Measurements from ENCODE around the gene HIC2. TPM values are rescaled to one million over a fixed set of nuclear protein-coding genes. Genes with fewer than 3 reads are reported as not detected.

Gene HIC2
- total and polyA plus RNA-seq, 2 of the 13 experiments (the other 11 are each of a cell fraction or from before 2014, with no cell fraction given) = 5.0 to 13.7 TPM

DNA sequence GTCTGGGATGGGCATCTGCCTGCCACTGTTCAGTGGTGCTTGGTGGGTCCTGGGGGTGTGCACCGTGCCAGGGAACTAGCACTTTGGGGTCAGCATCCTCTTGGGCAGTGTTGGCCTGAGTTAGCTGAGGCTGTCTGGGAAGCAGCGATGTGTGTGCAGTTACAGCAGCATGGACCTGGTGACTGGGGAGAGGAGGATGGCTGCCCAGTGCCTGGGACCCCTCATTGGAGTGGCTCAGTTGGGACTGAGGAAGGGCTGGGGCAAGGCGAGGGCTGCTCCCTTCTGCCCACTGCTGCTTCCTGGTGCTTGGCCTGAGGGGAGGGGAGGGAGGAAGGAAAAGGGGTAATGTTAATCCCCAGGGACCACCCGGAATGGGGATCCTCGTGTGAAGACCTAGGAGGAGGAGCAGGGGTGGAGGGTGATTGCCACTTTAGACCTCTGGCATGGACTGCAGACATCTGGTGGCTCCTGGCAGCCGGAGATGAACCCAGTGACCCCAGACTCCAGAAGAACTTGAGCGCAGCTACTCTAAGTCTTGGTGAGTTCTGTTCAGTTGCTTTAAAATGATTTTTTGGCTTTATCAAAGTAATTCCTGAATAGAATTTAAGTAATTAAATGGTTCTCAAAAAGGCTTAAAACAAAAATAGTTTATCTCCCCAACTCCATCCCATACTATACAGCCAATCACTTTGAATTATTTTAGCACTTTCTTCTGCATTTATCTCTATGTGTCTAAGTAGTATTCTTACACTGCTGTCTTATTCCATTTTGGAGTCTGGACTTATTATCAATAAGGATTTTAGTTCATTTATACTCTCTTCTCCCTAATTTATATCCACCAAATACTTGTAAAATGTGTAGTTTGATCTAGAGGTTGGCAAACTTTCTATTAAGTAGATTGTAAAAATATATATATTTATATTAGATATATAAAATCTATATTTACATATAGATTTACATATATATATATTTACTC, 34.7 kb downstream of the HIC2 start:
- in situ Hi-C loops (cut with HindIII; ENCODE audit: extremely low pct_ligation_motif_present, low pct_unique_long_range_greater_than_20kb) = no loop called here
- no peak overlapping the region for H3K4me2 ChIP-seq (ENCODE audit: low read depth, low read length)
- no peak overlapping the region for H3K27ac ChIP-seq (ENCODE audit: extremely low read length, insufficient read depth, low read length)
- H3K27me3 ChIP-seq (ENCODE audit: control insufficient read depth in 1 of 2, insufficient read depth in 2 of 2, low read length in 2 of 2) = no peaks in the 10 kb centered on the region
- no peak overlapping the region for H3K4me3 ChIP-seq (replicated peaks in 1 of 3; ENCODE audit: insufficient read depth in 1 of 3, low read depth in 2 of 3, low read length in 3 of 3)
- H3K79me2 ChIP-seq (ENCODE audit: insufficient read depth, low read length) = peaks cover 4% of the 10 kb centered on the region
- FAIRE-seq = no peak
- H2AFZ ChIP-seq (ENCODE audit: low read length) = no peak overlapping the region
- no peak for DNase-seq (ENCODE audit: low spot score)
- intact Hi-C loops (cut with micrococcal nuclease; ENCODE audit: unreplicated experiment) = no loop called here
- 91% methylated on average over 7 of the region's 7 CpGs for WGBS (ENCODE audit: low lambda C conversion rate)
- peaks cover 3 to 15% of the 10 kb centered on the region in 2 experiments; a peak in 4 of 5 replicates for H3K36me3 ChIP-seq (replicated peaks in 1 of 2; ENCODE audit: control insufficient read depth in 1 of 2, insufficient read depth in 2 of 2, low read length in 2 of 2)
- H3K4me1 ChIP-seq (ENCODE audit: insufficient read depth, low read length) = peaks cover 10% of the 10 kb centered on the region
- POLR2A ChIA-PET = no interaction called here
- no peak overlapping the region for H3K9ac ChIP-seq (ENCODE audit: insufficient read depth, low read depth, low read length)
- H4K20me1 ChIP-seq (ENCODE audit: insufficient read depth, low read length) = no peaks in the 10 kb centered on the region
- BruUV-seq (replicated peaks) = no TSS peak
- no peaks in the 10 kb centered on the region for H3K9me3 ChIP-seq (ENCODE audit: low read length)
- CTCF ChIA-PET (ENCODE audit: low intra/inter-chr PET ratio, low total read pairs) = no interaction called here
- ATAC-seq = no peak
- TF ChIP-seq KDM5B (CRISPR knock-in tag; IDR thresholded peaks at IDR 0.05; ENCODE audit: borderline replicate concordance) = no peak
- no peak for TF ChIP-seq TBX3 (IDR thresholded peaks at IDR 0.05; ENCODE audit: borderline replicate concordance)
- no peak for TF ChIP-seq ZNF607 (CRISPR knock-in tag; IDR thresholded peaks at IDR 0.05; ENCODE audit: borderline replicate concordance)
- TF ChIP-seq, protein P1, sequence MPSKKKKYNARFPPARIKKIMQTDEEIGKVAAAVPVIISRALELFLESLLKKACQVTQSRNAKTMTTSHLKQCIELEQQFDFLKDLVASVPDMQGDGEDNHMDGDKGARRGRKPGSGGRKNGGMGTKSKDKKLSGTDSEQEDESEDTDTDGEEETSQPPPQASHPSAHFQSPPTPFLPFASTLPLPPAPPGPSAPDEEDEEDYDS (CRISPR knock-in tag; IDR thresholded peaks at IDR 0.05) = no peak
- TF ChIP-seq RORA (CRISPR knock-in tag; IDR thresholded peaks at IDR 0.05) = no peak
- no peak for TF ChIP-seq ZNF20 (CRISPR knock-in tag; IDR thresholded peaks at IDR 0.05)
- no peak for TF ChIP-seq NR2F6 (IDR thresholded peaks at IDR 0.05)
- TF ChIP-seq NR2F6 (CRISPR knock-in tag; IDR thresholded peaks at IDR 0.05) = no peak
- TF ChIP-seq, protein P2, sequence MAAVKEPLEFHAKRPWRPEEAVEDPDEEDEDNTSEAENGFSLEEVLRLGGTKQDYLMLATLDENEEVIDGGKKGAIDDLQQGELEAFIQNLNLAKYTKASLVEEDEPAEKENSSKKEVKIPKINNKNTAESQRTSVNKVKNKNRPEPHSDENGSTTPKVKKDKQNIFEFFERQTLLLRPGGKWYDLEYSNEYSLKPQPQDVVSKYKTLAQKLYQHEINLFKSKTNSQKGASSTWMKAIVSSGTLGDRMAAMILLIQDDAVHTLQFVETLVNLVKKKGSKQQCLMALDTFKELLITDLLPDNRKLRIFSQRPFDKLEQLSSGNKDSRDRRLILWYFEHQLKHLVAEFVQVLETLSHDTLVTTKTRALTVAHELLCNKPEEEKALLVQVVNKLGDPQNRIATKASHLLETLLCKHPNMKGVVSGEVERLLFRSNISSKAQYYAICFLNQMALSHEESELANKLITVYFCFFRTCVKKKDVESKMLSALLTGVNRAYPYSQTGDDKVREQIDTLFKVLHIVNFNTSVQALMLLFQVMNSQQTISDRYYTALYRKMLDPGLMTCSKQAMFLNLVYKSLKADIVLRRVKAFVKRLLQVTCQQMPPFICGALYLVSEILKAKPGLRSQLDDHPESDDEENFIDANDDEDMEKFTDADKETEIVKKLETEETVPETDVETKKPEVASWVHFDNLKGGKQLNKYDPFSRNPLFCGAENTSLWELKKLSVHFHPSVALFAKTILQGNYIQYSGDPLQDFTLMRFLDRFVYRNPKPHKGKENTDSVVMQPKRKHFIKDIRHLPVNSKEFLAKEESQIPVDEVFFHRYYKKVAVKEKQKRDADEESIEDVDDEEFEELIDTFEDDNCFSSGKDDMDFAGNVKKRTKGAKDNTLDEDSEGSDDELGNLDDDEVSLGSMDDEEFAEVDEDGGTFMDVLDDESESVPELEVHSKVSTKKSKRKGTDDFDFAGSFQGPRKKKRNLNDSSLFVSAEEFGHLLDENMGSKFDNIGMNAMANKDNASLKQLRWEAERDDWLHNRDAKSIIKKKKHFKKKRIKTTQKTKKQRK (IDR thresholded peaks at IDR 0.05; ENCODE audit: low read length) = no peak
- no peak for TF ChIP-seq DMAP1 (CRISPR knock-in tag; IDR thresholded peaks at IDR 0.05)
- peak; percentile 40; the same call in 1 of the 2 replicates for TF ChIP-seq POLR2AphosphoS5 (IDR thresholded peaks at IDR 0.05; ENCODE audit: low read depth, low read length)
- no peak for TF ChIP-seq MIER3 (CRISPR knock-in tag; IDR thresholded peaks at IDR 0.05; ENCODE audit: borderline replicate concordance)
- TF ChIP-seq ZNF337 (CRISPR knock-in tag; IDR thresholded peaks at IDR 0.05; ENCODE audit: borderline replicate concordance, low read depth) = no peak
- TF ChIP-seq ZNF362 (CRISPR knock-in tag; IDR thresholded peaks at IDR 0.05; ENCODE audit: borderline replicate concordance) = no peak
- TF ChIP-seq GATA4 (IDR thresholded peaks at IDR 0.05; ENCODE audit: borderline replicate concordance, low read depth) = no peak
- TF ChIP-seq ZNF572 (CRISPR knock-in tag; IDR thresholded peaks at IDR 0.05) = 0 out of 2 replicates have a peak, but pooled peaks have one; percentile 29
- peak; percentile 75 for TF ChIP-seq RBM22 (optimal IDR thresholded peaks at IDR 0.05; ENCODE audit: low read length)
- TF ChIP-seq NCOR1 (IDR thresholded peaks at IDR 0.05; ENCODE audit: borderline replicate concordance, low read length) = no peak
- TF ChIP-seq, protein P3, sequence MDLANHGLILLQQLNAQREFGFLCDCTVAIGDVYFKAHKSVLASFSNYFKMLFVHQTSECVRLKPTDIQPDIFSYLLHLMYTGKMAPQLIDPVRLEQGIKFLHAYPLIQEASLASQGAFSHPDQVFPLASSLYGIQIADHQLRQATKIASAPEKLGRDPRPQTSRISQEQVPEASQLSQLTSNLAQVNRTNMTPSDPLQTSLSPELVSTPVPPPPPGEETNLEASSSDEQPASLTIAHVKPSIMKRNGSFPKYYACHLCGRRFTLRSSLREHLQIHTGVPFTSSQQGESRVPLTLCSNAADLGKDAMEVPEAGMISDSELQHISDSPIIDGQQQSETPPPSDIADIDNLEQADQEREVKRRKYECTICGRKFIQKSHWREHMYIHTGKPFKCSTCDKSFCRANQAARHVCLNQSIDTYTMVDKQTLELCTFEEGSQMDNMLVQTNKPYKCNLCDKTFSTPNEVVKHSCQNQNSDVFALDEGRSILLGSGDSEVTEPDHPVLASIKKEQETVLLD (CRISPR knock-in tag; IDR thresholded peaks at IDR 0.05; ENCODE audit: low read depth) = no peak

Measured in HepG2 (cell line).